Measurements from ENCODE around the gene ACADM. TPM values are rescaled to one million over a fixed set of nuclear protein-coding genes. Genes with fewer than 3 reads are reported as not detected.

The ACADM gene
- total and polyA plus RNA-seq, 2 of the 13 experiments (the other 11 are each of a cell fraction or from before 2014, with no cell fraction given): 43.7 to 92.2 TPM

DNA sequence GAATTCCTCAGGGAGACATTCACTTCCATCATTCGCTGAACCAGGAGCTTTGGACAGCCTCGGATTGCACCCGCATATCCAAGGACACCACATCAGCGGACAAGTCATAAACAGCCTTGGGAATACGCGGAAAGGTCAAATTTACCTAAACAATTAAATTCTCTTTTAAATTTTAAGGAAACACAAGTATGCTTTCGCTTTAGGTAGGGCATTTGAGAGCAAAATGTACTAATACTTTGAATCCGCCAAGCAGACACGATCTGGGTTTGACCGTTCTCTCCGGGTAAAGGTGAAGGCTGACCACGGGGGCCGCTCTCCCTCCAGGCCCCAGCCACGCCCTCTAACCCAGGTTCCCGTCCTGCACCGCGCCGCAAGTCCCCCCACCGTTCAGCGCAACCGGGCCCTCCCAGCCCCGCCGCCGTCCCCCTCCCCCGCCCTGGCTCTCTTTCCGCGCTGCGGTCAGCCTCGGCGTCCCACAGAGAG lies 479 bp upstream of the ACADM start (continued):
- TF ChIP-seq, protein P1, sequence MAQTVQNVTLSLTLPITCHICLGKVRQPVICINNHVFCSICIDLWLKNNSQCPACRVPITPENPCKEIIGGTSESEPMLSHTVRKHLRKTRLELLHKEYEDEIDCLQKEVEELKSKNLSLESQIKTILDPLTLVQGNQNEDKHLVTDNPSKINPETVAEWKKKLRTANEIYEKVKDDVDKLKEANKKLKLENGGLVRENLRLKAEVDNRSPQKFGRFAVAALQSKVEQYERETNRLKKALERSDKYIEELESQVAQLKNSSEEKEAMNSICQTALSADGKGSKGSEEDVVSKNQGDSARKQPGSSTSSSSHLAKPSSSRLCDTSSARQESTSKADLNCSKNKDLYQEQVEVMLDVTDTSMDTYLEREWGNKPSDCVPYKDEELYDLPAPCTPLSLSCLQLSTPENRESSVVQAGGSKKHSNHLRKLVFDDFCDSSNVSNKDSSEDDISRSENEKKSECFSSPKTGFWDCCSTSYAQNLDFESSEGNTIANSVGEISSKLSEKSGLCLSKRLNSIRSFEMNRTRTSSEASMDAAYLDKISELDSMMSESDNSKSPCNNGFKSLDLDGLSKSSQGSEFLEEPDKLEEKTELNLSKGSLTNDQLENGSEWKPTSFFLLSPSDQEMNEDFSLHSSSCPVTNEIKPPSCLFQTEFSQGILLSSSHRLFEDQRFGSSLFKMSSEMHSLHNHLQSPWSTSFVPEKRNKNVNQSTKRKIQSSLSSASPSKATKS (CRISPR knock-in tag; IDR thresholded peaks at IDR 0.05): no peak
- TF ChIP-seq FOXK1 (CRISPR knock-in tag; IDR thresholded peaks at IDR 0.05; ENCODE audit: borderline replicate concordance, low read depth) (0 out of 2 replicates have a peak, but pooled peaks have one; percentile 15), REXO4 (CRISPR knock-in tag; IDR thresholded peaks at IDR 0.05; ENCODE audit: borderline replicate concordance) (no peak), ZNF296 (CRISPR knock-in tag; conservative IDR thresholded peaks at IDR 0.05) (no peak), ZNF557 (CRISPR knock-in tag; IDR thresholded peaks at IDR 0.05) (no peak), ZNF251 (CRISPR knock-in tag; IDR thresholded peaks at IDR 0.05) (no peak), YEATS4 (CRISPR knock-in tag; IDR thresholded peaks at IDR 0.05; ENCODE audit: borderline replicate concordance) (no peak), HIVEP1 (CRISPR knock-in tag; IDR thresholded peaks at IDR 0.05) (no peak), ZNF619 (CRISPR knock-in tag; IDR thresholded peaks at IDR 0.05) (peak; percentile 14; the same call in 1 of the 2 replicates), ZNF335 (CRISPR knock-in tag; IDR thresholded peaks at IDR 0.05) (peak; percentile 98), KLF12 (CRISPR knock-in tag; IDR thresholded peaks at IDR 0.05; ENCODE audit: borderline replicate concordance) (peak; percentile 84; the same call in 1 of the 2 replicates), MIER3 (CRISPR knock-in tag; IDR thresholded peaks at IDR 0.05; ENCODE audit: borderline replicate concordance) (0 out of 2 replicates have a peak, but pooled peaks have one; percentile 14), SSRP1 (CRISPR knock-in tag; IDR thresholded peaks at IDR 0.05) (no peak), ZFP82 (CRISPR knock-in tag; IDR thresholded peaks at IDR 0.05; ENCODE audit: borderline replicate concordance) (no peak), GATAD1 (CRISPR knock-in tag; IDR thresholded peaks at IDR 0.05) (peak; percentile 70), NFE2 (CRISPR knock-in tag; IDR thresholded peaks at IDR 0.05) (no peak), SRSF4 (IDR thresholded peaks at IDR 0.05; ENCODE audit: low read depth, low read length, poor library complexity, severe bottlenecking) (no peak), PRPF4 (IDR thresholded peaks at IDR 0.05; ENCODE audit: low read depth, low read length, poor library complexity, severe bottlenecking) (no peak), FLYWCH1 (CRISPR knock-in tag; IDR thresholded peaks at IDR 0.05) (no peak), HNF4A (CRISPR knock-in tag; IDR thresholded peaks at IDR 0.05) (0 out of 2 replicates have a peak, but pooled peaks have one; percentile 22), ZNF713 (CRISPR knock-in tag; IDR thresholded peaks at IDR 0.05) (no peak)
- TF ChIP-seq, protein P2, sequence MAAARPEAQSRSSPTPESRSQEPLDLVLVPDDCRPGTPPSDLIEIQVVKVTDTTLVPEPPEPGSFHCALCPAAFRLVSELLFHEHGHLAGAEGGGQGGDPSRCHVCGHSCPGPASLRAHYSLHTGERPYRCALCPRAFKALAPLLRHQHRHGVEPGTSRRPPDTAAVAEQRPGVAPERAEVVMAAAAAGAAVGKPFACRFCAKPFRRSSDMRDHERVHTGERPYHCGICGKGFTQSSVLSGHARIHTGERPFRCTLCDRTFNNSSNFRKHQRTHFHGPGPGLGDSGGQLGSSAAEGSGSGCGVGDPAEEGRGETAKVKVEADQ (CRISPR knock-in tag; IDR thresholded peaks at IDR 0.05; ENCODE audit: borderline replicate concordance): no peak
- TF ChIP-seq, protein P3, sequence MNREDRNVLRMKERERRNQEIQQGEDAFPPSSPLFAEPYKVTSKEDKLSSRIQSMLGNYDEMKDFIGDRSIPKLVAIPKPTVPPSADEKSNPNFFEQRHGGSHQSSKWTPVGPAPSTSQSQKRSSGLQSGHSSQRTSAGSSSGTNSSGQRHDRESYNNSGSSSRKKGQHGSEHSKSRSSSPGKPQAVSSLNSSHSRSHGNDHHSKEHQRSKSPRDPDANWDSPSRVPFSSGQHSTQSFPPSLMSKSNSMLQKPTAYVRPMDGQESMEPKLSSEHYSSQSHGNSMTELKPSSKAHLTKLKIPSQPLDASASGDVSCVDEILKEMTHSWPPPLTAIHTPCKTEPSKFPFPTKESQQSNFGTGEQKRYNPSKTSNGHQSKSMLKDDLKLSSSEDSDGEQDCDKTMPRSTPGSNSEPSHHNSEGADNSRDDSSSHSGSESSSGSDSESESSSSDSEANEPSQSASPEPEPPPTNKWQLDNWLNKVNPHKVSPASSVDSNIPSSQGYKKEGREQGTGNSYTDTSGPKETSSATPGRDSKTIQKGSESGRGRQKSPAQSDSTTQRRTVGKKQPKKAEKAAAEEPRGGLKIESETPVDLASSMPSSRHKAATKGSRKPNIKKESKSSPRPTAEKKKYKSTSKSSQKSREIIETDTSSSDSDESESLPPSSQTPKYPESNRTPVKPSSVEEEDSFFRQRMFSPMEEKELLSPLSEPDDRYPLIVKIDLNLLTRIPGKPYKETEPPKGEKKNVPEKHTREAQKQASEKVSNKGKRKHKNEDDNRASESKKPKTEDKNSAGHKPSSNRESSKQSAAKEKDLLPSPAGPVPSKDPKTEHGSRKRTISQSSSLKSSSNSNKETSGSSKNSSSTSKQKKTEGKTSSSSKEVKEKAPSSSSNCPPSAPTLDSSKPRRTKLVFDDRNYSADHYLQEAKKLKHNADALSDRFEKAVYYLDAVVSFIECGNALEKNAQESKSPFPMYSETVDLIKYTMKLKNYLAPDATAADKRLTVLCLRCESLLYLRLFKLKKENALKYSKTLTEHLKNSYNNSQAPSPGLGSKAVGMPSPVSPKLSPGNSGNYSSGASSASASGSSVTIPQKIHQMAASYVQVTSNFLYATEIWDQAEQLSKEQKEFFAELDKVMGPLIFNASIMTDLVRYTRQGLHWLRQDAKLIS (CRISPR knock-in tag; IDR thresholded peaks at IDR 0.05): no peak
- TF ChIP-seq, protein P4, sequence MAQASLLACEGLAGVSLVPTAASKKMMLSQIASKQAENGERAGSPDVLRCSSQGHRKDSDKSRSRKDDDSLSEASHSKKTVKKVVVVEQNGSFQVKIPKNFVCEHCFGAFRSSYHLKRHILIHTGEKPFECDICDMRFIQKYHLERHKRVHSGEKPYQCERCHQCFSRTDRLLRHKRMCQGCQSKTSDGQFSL (CRISPR knock-in tag; IDR thresholded peaks at IDR 0.05): no peak
